GM12874 (cell line): Measurements from ENCODE around the gene BNC2.

Experiments used
- TF ChIP-seq, protein P1 (sequence below): IDR thresholded peaks from 2 replicates; pipeline ENCODE4 v1.5.1; 2011; ENCODE audit warnings: low read depth, mild to moderate bottlenecking, control low read depth, low read length, moderate library complexity; ENCODE audit not compliant: insufficient read depth

Gene BNC2

DNA sequence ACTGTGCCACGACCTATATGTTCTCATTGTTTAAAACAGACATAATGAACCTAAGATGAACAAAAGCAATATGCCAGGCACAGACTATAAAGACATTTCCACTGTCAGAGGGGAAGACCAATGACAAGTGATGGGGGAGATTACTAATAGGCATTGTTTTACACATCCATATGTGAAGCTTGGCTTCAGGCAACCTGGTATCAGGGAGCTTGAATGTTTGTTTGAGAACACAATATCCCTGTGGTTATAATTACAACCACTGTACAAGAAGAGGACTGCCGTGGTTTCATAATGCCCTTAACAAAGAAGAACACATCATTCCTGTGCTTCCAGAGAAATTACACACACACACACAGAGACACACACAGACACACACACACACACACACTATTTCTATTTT, 385.7 kb downstream of the BNC2 start:
- TF ChIP-seq, protein P1, sequence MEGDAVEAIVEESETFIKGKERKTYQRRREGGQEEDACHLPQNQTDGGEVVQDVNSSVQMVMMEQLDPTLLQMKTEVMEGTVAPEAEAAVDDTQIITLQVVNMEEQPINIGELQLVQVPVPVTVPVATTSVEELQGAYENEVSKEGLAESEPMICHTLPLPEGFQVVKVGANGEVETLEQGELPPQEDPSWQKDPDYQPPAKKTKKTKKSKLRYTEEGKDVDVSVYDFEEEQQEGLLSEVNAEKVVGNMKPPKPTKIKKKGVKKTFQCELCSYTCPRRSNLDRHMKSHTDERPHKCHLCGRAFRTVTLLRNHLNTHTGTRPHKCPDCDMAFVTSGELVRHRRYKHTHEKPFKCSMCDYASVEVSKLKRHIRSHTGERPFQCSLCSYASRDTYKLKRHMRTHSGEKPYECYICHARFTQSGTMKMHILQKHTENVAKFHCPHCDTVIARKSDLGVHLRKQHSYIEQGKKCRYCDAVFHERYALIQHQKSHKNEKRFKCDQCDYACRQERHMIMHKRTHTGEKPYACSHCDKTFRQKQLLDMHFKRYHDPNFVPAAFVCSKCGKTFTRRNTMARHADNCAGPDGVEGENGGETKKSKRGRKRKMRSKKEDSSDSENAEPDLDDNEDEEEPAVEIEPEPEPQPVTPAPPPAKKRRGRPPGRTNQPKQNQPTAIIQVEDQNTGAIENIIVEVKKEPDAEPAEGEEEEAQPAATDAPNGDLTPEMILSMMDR = no peak

DNA sequence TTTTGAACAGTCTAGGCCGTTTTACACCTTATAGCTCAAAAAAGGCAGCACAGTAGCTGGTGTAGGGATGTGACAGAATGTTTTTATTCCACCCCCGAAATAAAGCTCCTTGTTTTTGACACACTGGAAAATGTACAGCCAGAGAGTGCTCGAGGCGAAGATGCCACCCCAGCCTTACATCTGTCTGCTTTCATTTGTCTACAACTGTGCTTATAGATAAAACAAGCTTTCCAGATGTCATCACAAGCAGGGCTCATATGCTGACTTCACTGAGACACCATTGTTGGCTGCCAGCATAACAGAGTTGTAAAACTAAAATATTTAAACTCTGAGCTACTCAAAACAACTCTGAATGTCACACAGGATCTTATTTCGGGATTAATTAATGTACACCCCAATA, 386.3 kb downstream of the BNC2 start:
- TF ChIP-seq, protein P1 = no peak

DNA sequence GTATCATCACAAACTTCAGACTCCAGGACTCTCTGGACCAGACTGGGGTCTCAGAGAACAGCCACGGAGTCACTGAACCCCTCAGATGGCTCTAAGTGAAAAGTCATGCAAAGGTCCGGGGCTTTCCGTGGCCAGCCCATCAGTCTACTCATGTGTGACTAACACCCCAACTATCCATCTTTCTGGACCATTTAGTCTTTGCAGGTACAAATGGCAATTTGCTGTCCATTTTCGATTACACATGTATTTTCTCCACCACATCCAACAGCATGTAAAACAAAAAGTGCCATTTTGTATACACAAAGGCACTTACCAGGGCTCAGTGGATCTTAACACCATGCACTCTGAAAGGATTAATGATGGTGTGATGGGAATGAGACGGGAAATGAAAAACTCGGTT, 387.7 kb downstream of the BNC2 start:
- TF ChIP-seq, protein P1 = no peak

DNA sequence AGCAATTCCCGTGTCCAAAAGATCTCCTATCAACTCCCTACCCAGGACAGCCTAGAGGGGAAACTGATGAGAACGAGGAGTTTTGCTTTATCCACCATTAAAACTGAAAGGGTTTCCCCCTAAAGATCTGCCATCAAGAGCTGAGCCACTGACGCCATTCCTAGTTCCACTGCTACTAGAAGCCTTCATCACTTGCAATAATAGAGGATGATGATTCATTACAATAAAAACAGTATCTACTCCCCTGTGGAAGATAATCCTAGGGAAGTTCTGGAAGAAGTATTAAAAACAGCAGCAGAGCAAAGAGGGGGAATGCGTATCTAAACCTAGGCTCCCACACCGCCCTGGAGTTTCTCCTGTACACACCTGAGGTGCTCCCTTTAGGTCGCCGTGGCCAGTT, 394.5 kb downstream of the BNC2 start:
- TF ChIP-seq, protein P1 = no peak

DNA sequence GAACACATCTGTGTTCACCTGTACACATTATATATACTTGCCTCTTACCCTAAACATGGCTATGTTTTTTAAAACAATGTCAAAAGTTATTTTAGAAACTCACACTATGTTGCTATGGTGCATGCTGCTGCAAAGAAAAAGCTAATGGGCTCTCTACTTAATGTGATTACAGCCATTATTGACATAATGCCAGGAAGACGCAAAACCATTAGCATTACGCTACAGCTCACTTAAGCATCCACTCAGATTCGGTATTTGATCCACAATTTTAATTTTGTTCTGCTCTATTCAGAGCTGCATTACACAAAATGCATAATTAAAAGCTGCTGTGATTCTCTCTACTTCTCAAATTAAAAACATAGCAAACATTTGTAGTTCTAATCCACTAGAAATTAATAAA, 395.2 kb downstream of the BNC2 start:
- TF ChIP-seq, protein P1 = no peak

DNA sequence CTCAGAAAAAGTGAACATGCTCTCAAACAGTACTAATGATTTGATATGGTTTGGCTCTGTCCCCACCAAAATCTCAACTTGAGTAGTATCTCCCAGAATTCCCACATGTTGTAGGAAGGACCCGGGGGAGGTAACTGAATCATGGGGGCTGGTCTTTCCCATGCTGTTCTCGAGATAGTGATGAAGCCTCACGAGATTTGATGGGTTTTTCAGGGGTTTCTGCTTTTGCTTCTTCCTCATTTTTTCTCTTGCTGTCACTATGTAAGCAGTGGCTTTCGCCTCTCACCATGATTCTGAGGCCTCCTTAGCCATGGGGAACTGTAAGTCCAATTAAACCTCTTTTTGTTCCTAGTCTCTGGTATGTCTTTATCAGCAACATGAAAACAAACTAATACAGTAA, 401.3 kb downstream of the BNC2 start:
- TF ChIP-seq, protein P1 = no peak

DNA sequence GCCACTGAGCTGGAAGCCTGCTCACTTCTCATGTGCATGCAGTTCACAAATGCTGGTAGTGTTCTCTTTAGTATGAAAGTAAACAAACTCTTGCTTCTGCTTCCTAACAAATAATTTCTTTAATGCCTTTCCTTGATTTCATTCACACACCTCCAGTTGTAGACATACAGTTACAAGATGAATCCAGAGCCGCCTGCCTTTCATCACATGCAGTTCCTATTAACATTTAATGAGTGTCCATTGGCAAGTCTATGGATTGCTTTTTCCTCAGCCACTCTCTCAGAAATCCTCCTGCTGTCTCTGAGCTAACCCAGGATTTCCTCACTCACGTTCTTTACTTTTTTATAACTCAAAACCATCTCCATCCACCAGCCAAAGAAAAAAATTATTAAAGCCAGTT, 408.6 kb downstream of the BNC2 start:
- TF ChIP-seq, protein P1 = no peak

DNA sequence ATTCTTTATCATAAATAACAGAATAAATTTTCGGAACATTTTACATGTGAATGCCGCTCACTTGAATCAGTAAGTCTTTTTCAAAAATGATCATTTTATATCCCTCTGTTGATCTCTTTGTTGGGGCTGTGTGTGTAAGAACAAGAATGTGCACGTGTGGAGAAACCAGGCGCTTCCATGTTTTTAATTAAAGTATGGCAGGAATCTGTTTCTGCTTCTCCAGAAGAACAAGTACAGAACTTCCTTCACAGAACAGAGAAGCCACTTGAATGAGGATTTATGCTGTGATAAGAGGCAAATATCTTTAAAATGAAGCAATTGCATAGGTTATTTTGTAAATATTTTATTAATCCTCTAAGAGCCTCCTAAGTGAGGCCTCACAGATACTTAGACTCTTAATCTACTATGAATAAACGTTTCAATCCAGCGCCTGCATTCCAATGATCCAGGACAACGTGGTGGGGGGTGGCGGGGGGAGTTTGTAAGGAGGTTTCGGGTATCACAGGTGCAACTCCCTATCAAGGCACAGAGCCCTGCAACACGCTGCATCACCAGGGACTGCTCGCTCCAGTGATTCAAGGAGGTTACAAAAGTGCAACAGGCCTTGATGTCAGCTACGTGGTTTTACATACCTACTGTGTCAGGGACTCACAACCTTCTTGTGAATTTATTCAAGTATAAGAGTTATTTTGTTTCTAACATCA, 409.2 kb downstream of the BNC2 start:
- TF ChIP-seq, protein P1 = no peak
